ENCODE measurements around the gene NCOA1.
"Not testable (repeated sequence)": the region's sequence is repeated elsewhere in the genome, so short reads cannot be mapped to it uniquely, and the experiment has no call there.

Gene NCOA1

DNA sequence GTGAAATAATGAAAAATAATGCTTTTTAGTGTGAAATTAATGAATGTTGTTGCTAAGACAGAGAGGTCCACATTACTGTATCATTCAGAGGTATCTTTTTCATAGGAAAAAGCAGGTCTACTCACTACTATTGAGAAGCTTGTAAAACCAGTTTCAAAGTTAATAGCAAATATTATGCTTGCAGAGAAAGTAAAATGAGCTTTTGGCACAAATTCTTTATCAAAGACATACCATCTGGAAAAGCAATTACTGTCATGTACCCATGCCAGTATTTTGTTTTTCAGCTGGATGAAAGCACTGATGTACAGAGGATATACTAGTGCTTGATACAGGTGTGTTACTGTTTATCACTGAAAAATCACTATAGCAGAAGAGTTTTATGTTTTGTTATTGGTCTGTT is 77.5 kb downstream of the NCOA1 start:
- H3K27ac ChIP-seq (ENCODE audit: insufficient read depth, low read length, poor library complexity, severe bottlenecking), result no peak overlapping the region
- H3K4me1 ChIP-seq (ENCODE audit: control insufficient read depth, insufficient read depth, low read length, poor library complexity, severe bottlenecking), result no peaks in the 10 kb centered on the region
- no peak for DNase-seq
- peaks cover 12% of the 10 kb centered on the region for H3K36me3 ChIP-seq (ENCODE audit: control insufficient read depth, insufficient read depth, low read length)
- H3K9me3 ChIP-seq (ENCODE audit: control insufficient read depth, low read length), result no peaks in the 10 kb centered on the region
- no peak overlapping the region for H3K4me3 ChIP-seq (ENCODE audit: insufficient read depth, low read depth, low read length, poor library complexity, severe bottlenecking)
- H3K27me3 ChIP-seq (replicated peaks; ENCODE audit: control insufficient read depth, insufficient read depth, low read length, poor library complexity, severe bottlenecking), result no peaks in the 10 kb centered on the region

GRCh38 chr2:24569565-24569964 is 78.5 kb downstream of the NCOA1 start:
- not testable (repeated sequence) for DNase-seq; H3K27ac ChIP-seq (ENCODE audit: insufficient read depth, low read length, poor library complexity, severe bottlenecking); H3K4me3 ChIP-seq (ENCODE audit: insufficient read depth, low read depth, low read length, poor library complexity, severe bottlenecking); H3K4me1 ChIP-seq (ENCODE audit: control insufficient read depth, insufficient read depth, low read length, poor library complexity, severe bottlenecking); H3K27me3 ChIP-seq (replicated peaks; ENCODE audit: control insufficient read depth, insufficient read depth, low read length, poor library complexity, severe bottlenecking); H3K9me3 ChIP-seq (ENCODE audit: control insufficient read depth, low read length)
- peaks cover 12% of the 10 kb centered on the region for H3K36me3 ChIP-seq (ENCODE audit: control insufficient read depth, insufficient read depth, low read length)

DNA sequence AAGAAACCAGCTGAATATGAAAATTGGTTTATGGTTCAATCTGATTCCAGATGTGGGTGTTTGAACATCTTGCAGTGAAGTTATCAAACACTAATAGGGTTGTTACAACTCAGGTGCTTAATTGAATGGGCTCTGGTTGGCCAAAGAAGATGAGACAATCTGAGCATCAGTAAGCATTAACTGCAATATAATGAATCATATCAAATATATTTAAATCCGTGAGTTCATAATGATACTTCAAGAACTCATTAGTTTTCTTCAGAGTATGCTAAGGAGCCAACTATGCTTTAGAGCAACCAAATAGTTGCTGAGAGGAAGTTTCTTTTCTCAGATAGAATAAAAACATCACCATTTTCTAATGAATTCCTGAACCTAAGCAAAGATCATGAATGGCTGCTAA is 79.2 kb downstream of the NCOA1 start:
- no peaks in the 10 kb centered on the region for H3K27me3 ChIP-seq (replicated peaks; ENCODE audit: control insufficient read depth, insufficient read depth, low read length, poor library complexity, severe bottlenecking)
- peaks cover 12% of the 10 kb centered on the region for H3K36me3 ChIP-seq (ENCODE audit: control insufficient read depth, insufficient read depth, low read length)
- no peak for DNase-seq
- no peak overlapping the region for H3K27ac ChIP-seq (ENCODE audit: insufficient read depth, low read length, poor library complexity, severe bottlenecking)
- H3K4me3 ChIP-seq (ENCODE audit: insufficient read depth, low read depth, low read length, poor library complexity, severe bottlenecking), result no peak overlapping the region
- no peaks in the 10 kb centered on the region for H3K9me3 ChIP-seq (ENCODE audit: control insufficient read depth, low read length)
- no peaks in the 10 kb centered on the region for H3K4me1 ChIP-seq (ENCODE audit: control insufficient read depth, insufficient read depth, low read length, poor library complexity, severe bottlenecking)

DNA sequence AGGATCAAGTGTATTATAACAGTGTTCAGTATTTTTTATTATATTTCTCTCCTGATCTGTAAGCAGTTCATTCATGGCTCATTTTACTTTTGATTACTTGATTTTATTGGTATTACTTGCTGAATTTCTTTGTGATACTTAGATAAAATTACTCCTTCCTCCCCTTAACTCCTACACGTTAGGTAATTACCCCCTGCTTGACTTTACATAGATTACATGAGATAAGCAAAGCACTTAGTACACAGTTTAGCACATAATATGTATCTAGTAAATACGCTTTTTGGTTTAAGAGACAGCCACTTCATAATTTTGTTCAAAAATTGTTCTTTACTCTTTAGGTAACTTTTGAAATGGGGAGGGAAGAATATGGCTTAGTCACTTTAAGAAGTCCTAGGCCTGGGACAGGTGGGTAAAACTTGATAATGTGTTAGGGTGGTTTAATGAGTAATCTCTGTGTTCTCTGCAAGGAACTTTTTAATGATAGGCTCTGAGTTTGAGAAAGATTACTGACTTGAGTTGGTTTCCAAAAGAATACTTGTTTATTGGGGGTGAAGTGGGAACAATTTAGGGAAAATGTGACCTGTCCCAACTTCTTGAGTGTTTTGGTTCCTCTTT is 80.9 kb downstream of the NCOA1 start:
- Histone ChIP-seq H3K27ac (ENCODE audit: insufficient read depth, low read length, poor library complexity, severe bottlenecking) (no peak overlapping the region), H3K4me3 (ENCODE audit: insufficient read depth, low read depth, low read length, poor library complexity, severe bottlenecking) (no peak overlapping the region), H3K9me3 (ENCODE audit: control insufficient read depth, low read length) (no peaks in the 10 kb centered on the region), H3K4me1 (ENCODE audit: control insufficient read depth, insufficient read depth, low read length, poor library complexity, severe bottlenecking) (no peaks in the 10 kb centered on the region), H3K36me3 (ENCODE audit: control insufficient read depth, insufficient read depth, low read length) (no peaks in the 10 kb centered on the region), H3K27me3 (replicated peaks; ENCODE audit: control insufficient read depth, insufficient read depth, low read length, poor library complexity, severe bottlenecking) (no peaks in the 10 kb centered on the region)
- no peak for DNase-seq

GRCh38 chr2:24576146-24576545 is 85.1 kb downstream of the NCOA1 start:
- no peak overlapping the region for H3K4me3 ChIP-seq (ENCODE audit: insufficient read depth, low read depth, low read length, poor library complexity, severe bottlenecking)

GRCh38 chr2:24576617-24577016 is 85.6 kb downstream of the NCOA1 start:
- Histone ChIP-seq H3K27me3 (replicated peaks; ENCODE audit: control insufficient read depth, insufficient read depth, low read length, poor library complexity, severe bottlenecking) (no peaks in the 10 kb centered on the region), H3K9me3 (ENCODE audit: control insufficient read depth, low read length) (no peaks in the 10 kb centered on the region), H3K4me3 (ENCODE audit: insufficient read depth, low read depth, low read length, poor library complexity, severe bottlenecking) (no peak overlapping the region), H3K36me3 (ENCODE audit: control insufficient read depth, insufficient read depth, low read length) (no peaks in the 10 kb centered on the region), H3K4me1 (ENCODE audit: control insufficient read depth, insufficient read depth, low read length, poor library complexity, severe bottlenecking) (no peaks in the 10 kb centered on the region), H3K27ac (ENCODE audit: insufficient read depth, low read length, poor library complexity, severe bottlenecking) (no peak overlapping the region)
- no peak for DNase-seq

More at GRCh38 chr2:24576146-24576545, 85.1 kb downstream of the NCOA1 start:
- Histone ChIP-seq H3K9me3 (ENCODE audit: control insufficient read depth, low read length) (no peaks in the 10 kb centered on the region), H3K27ac (ENCODE audit: insufficient read depth, low read length, poor library complexity, severe bottlenecking) (no peak overlapping the region), H3K36me3 (ENCODE audit: control insufficient read depth, insufficient read depth, low read length) (no peaks in the 10 kb centered on the region), H3K27me3 (replicated peaks; ENCODE audit: control insufficient read depth, insufficient read depth, low read length, poor library complexity, severe bottlenecking) (no peaks in the 10 kb centered on the region), H3K4me1 (ENCODE audit: control insufficient read depth, insufficient read depth, low read length, poor library complexity, severe bottlenecking) (no peaks in the 10 kb centered on the region)
- DNase-seq, result no peak

DNA sequence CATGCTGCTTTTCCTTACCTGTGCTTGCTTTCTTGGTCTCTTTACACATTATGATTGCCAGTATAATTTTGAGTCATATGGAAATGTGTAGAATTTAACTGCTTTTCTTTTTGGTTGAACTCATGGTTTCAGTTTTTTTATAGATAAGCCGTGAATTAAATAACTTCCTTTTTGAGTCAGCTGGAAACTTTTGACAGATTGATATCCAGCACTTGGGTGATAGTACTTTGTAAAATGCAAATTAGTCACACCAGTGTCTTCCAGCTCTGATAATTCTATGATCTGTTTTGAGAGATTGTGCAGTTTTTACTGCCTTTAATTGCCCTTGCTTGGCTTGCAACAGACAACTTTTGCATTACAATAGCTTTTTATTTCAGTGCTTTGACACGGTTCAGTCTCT is 86.4 kb downstream of the NCOA1 start:
- Histone ChIP-seq H3K4me3 (ENCODE audit: insufficient read depth, low read depth, low read length, poor library complexity, severe bottlenecking) (no peak overlapping the region), H3K36me3 (ENCODE audit: control insufficient read depth, insufficient read depth, low read length) (no peaks in the 10 kb centered on the region), H3K9me3 (ENCODE audit: control insufficient read depth, low read length) (no peaks in the 10 kb centered on the region), H3K4me1 (ENCODE audit: control insufficient read depth, insufficient read depth, low read length, poor library complexity, severe bottlenecking) (no peaks in the 10 kb centered on the region), H3K27me3 (replicated peaks; ENCODE audit: control insufficient read depth, insufficient read depth, low read length, poor library complexity, severe bottlenecking) (no peaks in the 10 kb centered on the region), H3K27ac (ENCODE audit: insufficient read depth, low read length, poor library complexity, severe bottlenecking) (no peak overlapping the region)
- no peak for DNase-seq

GRCh38 chr2:24579053-24579803 is 88.2 kb downstream of the NCOA1 start:
- no peak overlapping the region for H3K27ac ChIP-seq (ENCODE audit: insufficient read depth, low read length, poor library complexity, severe bottlenecking)
- H3K36me3 ChIP-seq (ENCODE audit: control insufficient read depth, insufficient read depth, low read length), result no peaks in the 10 kb centered on the region
- no peaks in the 10 kb centered on the region for H3K4me1 ChIP-seq (ENCODE audit: control insufficient read depth, insufficient read depth, low read length, poor library complexity, severe bottlenecking)
- no peaks in the 10 kb centered on the region for H3K27me3 ChIP-seq (replicated peaks; ENCODE audit: control insufficient read depth, insufficient read depth, low read length, poor library complexity, severe bottlenecking)
- no peak for DNase-seq
- no peaks in the 10 kb centered on the region for H3K9me3 ChIP-seq (ENCODE audit: control insufficient read depth, low read length)
- H3K4me3 ChIP-seq (ENCODE audit: insufficient read depth, low read depth, low read length, poor library complexity, severe bottlenecking), result no peak overlapping the region

DNA sequence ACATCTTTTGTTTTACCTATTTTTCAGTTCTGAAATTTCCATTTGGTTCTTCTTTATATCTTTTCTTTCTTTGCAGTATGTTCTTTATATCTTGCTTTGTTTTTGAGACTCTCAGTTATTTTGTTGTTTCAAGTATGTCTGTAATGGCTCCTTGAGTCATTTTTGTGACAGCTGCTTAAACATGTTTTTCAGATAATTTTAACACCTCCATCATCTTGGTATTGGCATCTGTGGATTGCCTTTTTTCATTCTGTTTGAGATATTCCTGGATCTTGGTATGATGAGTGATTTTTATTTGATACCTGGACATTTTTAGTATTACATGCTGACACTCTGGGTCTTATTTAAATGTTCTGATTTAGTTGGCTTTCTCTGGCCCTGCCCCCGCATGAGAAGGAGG is 89.5 kb downstream of the NCOA1 start:
- H3K4me1 ChIP-seq (ENCODE audit: control insufficient read depth, insufficient read depth, low read length, poor library complexity, severe bottlenecking), result no peaks in the 10 kb centered on the region
- H3K9me3 ChIP-seq (ENCODE audit: control insufficient read depth, low read length), result no peaks in the 10 kb centered on the region
- no peak overlapping the region for H3K4me3 ChIP-seq (ENCODE audit: insufficient read depth, low read depth, low read length, poor library complexity, severe bottlenecking)
- no peak overlapping the region for H3K27ac ChIP-seq (ENCODE audit: insufficient read depth, low read length, poor library complexity, severe bottlenecking)
- DNase-seq, result no peak
- no peaks in the 10 kb centered on the region for H3K27me3 ChIP-seq (replicated peaks; ENCODE audit: control insufficient read depth, insufficient read depth, low read length, poor library complexity, severe bottlenecking)
- no peaks in the 10 kb centered on the region for H3K36me3 ChIP-seq (ENCODE audit: control insufficient read depth, insufficient read depth, low read length)

DNA sequence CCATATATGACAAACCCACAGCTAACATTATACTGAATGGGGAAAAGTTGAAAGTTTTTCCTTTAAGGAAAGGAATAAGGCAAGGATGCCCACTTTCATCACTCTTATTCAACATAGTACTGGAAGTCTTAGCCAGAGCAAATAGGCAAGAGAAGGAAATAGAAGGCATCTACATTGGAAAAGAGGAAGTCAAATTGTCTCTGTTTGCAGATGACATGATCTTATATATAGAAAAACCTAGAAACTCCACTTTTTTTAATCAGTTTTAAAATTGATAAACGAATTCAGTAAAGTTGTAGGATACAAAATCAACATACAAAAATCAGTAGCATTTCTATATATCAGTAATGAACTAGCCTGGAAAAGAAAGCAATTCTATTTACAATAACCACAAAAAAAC is 90.9 kb downstream of the NCOA1 start:
- H3K4me3 ChIP-seq (ENCODE audit: insufficient read depth, low read depth, low read length, poor library complexity, severe bottlenecking); H3K27me3 ChIP-seq (replicated peaks; ENCODE audit: control insufficient read depth, insufficient read depth, low read length, poor library complexity, severe bottlenecking); H3K27ac ChIP-seq (ENCODE audit: insufficient read depth, low read length, poor library complexity, severe bottlenecking); H3K4me1 ChIP-seq (ENCODE audit: control insufficient read depth, insufficient read depth, low read length, poor library complexity, severe bottlenecking); H3K36me3 ChIP-seq (ENCODE audit: control insufficient read depth, insufficient read depth, low read length); DNase-seq; H3K9me3 ChIP-seq (ENCODE audit: control insufficient read depth, low read length): not testable (repeated sequence)

All from effector memory CD4-positive, alpha-beta T cell (primary cell).